GM13976 (cell line): ENCODE measurements around the gene UNKL.
A peak's percentile ranks its signal among the peaks of the same experiment; 100 is the strongest.

ENCODE experiments used
- DNase-seq: peaks from one replicate; pipeline ENCODE4 v3.0.0; 2012; ENCODE audit warnings: low spot score
- in situ Hi-C: fragments of 300-500 bp; cut with MboI; formaldehyde crosslinking; loops from one replicate; pipeline ENCODE4 v1.12.0; 2022; ENCODE audit warnings: low sequenced_read_pairs, mixed read lengths, inconsistent platforms; ENCODE audit not compliant: unreplicated experiment
- TF ChIP-seq, protein P1 (sequence below): IDR thresholded peaks from 2 replicates; pipeline ENCODE4 v1.5.1; 2012; ENCODE audit warnings: borderline replicate concordance, mild to moderate bottlenecking; ENCODE audit not compliant: insufficient read depth; ENCODE audit errors: extremely low read depth, missing control alignments, control extremely low read depth

Gene UNKL

GRCh38 chr16:1351582-1352362 is 62.7 kb downstream of the UNKL start, which contains the start of the genes GNPTG and TSR3:
TSS of gene GNPTG (plus strand) at chr16:1351931. CDS start at chr16:1351966, 35 bp downstream.
TSS of gene TSR3 (minus strand) at chr16:1351878. CDS start at chr16:1351804, 74 bp downstream.
- DNase-seq = peak; percentile 96
- TF ChIP-seq, protein P1, sequence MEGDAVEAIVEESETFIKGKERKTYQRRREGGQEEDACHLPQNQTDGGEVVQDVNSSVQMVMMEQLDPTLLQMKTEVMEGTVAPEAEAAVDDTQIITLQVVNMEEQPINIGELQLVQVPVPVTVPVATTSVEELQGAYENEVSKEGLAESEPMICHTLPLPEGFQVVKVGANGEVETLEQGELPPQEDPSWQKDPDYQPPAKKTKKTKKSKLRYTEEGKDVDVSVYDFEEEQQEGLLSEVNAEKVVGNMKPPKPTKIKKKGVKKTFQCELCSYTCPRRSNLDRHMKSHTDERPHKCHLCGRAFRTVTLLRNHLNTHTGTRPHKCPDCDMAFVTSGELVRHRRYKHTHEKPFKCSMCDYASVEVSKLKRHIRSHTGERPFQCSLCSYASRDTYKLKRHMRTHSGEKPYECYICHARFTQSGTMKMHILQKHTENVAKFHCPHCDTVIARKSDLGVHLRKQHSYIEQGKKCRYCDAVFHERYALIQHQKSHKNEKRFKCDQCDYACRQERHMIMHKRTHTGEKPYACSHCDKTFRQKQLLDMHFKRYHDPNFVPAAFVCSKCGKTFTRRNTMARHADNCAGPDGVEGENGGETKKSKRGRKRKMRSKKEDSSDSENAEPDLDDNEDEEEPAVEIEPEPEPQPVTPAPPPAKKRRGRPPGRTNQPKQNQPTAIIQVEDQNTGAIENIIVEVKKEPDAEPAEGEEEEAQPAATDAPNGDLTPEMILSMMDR = no peak
- in situ Hi-C loops = no loop called here

GRCh38 chr16:1351215-1351581 is 63.3 kb downstream of the UNKL start:
- TF ChIP-seq, protein P1 = no peak
- in situ Hi-C loops = no loop called here
- DNase-seq = no peak

DNA sequence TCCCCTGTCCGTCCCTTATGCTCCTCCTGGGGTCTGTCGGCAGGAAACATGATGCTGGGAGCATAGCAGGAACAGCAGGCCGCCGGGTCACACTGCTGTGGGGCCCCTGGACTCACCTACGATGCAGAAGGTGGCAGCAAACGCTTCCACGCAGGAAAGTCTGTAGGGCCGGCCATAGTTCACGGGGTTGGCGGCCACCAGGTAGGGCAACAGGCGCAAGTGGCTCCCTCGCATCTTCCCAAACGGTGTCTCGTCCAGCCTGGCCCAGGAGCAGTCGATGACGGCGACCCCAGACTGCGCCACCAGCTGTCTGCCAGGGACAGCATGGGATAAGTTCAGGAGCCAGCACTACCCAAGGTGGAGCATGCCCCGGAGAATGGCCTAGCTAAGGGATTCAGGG is 63.8 kb downstream of the UNKL start:
- in situ Hi-C loops = no loop called here
- no peak for DNase-seq
- TF ChIP-seq, protein P1 = no peak

DNA sequence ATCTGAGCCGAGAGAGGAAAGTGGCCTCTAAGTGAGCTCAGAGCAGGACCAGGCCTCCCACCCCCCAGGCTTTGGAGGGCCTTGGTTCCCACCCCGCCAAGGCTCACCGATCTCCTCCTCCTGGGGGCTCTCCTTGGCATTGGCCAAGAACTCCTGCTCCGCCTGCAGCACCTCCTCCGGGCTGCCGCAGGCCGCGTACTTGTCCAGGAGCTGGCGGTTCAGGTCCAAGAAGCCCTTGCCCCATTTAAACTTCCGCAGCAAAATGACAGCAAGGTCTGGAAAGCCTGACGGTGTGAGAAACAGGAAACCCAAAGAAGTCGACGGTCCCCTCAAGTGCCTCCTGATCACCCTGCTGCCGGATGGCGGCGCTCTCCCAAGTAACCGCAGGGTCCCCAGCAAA is 64.6 kb downstream of the UNKL start:
- TF ChIP-seq, protein P1 = no peak
- in situ Hi-C loops = no loop called here
- DNase-seq = no peak

DNA sequence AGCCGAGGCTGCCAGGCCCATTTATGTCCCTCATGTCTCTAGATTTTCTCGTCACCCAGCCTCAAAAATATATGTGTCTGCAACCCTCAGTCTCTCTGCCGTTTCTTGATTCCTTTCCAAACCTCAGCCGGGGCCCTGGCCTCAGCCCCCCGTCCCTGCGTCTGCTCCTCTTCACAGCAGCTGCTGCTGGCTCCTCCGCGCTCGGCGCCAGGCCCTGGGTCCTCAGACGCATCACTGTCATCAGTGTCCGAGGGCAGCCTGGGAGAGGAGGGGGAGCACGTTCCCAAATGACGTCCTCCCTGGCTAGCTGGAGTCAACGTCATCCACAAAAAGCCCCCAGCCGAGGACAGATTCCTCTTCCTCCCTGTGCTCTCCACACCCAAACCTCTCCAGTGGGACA is 65.2 kb downstream of the UNKL start:
- no peak for DNase-seq
- in situ Hi-C loops = no loop called here
- TF ChIP-seq, protein P1 = no peak

GRCh38 chr16:1348926-1349325 is 65.6 kb downstream of the UNKL start:
- DNase-seq = no peak
- in situ Hi-C loops = no loop called here
- TF ChIP-seq, protein P1 = no peak
